Mammary epithelial cell (primary cell): Measurements from ENCODE around the gene OR52E8.

Experiments used
- EZH2 ChIP-seq: IDR thresholded peaks from 2 replicates; pipeline ENCODE4 v1.6.1; 2012; ENCODE audit warnings: low read length, inconsistent platforms, borderline replicate concordance
- TF ChIP-seq, protein P1 (sequence below), 2 donors: IDR thresholded peaks in 1 of 2; conservative IDR thresholded peaks in 1 of 2; 2 replicates each; pipeline ENCODE4 v1.5.1; 2011 to 2012; ENCODE audit warnings: inconsistent platforms in 2 of 2, low read length in 2 of 2, mild to moderate bottlenecking in 2 of 2, control low read depth in 1 of 2, low read depth in 1 of 2; ENCODE audit not compliant: insufficient read depth in 1 of 2; ENCODE audit errors: extremely low read depth in 1 of 2

DNA sequence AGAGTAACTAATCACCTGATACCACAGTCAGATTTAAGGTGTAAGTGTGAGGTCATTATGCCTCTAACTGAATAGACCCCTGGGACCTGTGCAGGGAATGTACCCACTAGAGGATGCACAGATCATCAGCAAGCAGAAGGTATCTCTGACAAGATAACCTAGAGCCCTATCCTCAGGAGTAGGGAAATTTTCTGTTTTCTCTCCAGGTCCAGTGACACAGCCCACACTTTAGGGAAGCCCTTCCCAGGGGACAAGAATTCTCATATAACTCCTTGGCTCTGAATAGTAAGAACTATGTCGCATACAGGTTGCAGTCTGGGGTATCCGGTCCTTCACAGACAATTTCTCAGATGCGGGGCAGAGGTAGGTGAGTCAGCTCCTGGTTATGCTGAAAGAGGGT, 35.4 kb upstream of the OR52E8 start, which contains the start of gene OR52E5:
- TF ChIP-seq, protein P1, sequence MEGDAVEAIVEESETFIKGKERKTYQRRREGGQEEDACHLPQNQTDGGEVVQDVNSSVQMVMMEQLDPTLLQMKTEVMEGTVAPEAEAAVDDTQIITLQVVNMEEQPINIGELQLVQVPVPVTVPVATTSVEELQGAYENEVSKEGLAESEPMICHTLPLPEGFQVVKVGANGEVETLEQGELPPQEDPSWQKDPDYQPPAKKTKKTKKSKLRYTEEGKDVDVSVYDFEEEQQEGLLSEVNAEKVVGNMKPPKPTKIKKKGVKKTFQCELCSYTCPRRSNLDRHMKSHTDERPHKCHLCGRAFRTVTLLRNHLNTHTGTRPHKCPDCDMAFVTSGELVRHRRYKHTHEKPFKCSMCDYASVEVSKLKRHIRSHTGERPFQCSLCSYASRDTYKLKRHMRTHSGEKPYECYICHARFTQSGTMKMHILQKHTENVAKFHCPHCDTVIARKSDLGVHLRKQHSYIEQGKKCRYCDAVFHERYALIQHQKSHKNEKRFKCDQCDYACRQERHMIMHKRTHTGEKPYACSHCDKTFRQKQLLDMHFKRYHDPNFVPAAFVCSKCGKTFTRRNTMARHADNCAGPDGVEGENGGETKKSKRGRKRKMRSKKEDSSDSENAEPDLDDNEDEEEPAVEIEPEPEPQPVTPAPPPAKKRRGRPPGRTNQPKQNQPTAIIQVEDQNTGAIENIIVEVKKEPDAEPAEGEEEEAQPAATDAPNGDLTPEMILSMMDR (conservative IDR thresholded peaks at IDR 0.05 in 1 of 2, IDR thresholded peaks at IDR 0.05 in 1 of 2; ENCODE audit: extremely low read depth in 1 of 2, insufficient read depth in 1 of 2, low read depth in 1 of 2, low read length in 2 of 2): no peak
- TF ChIP-seq EZH2: no peak
